HepG2 (cell line): ENCODE measurements around the gene KRT1. TPM values are rescaled to one million over a fixed set of nuclear protein-coding genes. Genes with fewer than 3 reads are reported as not detected.

ENCODE experiments used
- ATAC-seq: fragments of 200-7000 bp; cut with Tn5 transposase; 3 replicates; pipeline ENCODE4 v1.9.1; 2020; ENCODE audit warnings: mild to moderate bottlenecking, moderate library complexity
- BruUV-seq: library from RNA; stranded (reverse); fragments of 400-500 nt; replicated peaks from 2 replicates; lab custom pipeline; 2021; lab: Mats Ljungman, UMichigan
- CTCF ChIA-PET: fragments of 300-600 bp; formaldehyde crosslinking; extraction: SDS; loops from one replicate; lab custom pipeline; 2021; ENCODE audit warnings: low total read pairs, inconsistent platforms, low intra/inter-chr PET ratio; lab: Yijun Ruan, JAX
- POLR2A ChIA-PET: fragments of 350-600 bp; sonication (Branson Sonifier 250); formaldehyde crosslinking; loops from one replicate; lab custom pipeline; 2020; ENCODE audit warnings: antibody characterized with exemption, inconsistent platforms; lab: Yijun Ruan, JAX
- DNase-seq: peaks from one replicate; pipeline ENCODE4 v3.0.0-alpha.2; 2015; ENCODE audit warnings: low spot score
- FAIRE-seq: peaks from 3 replicates; lab custom pipeline; 2011; peaks lifted over from hg19 to GRCh38; lab: Jason Lieb, UNC
- H2AFZ ChIP-seq: one replicate; pipeline ENCODE4 v1.6.1; 2011; ENCODE audit warnings: low read length, inconsistent platforms
- H3K27ac ChIP-seq: fragments of 300-600 bp; 3 replicates; pipeline ENCODE4 v1.8.0; 2011; ENCODE audit warnings: mixed run types, mild to moderate bottlenecking, mixed read lengths, low read length, inconsistent platforms; ENCODE audit not compliant: insufficient read depth; ENCODE audit errors: extremely low read length
- H3K27me3 ChIP-seq, 2 experiments: fragments of 200-600 bp in 1 of 2; 2 replicates in 1 of 2; 3 replicates in 1 of 2; pipeline versions ENCODE4 v1.6.0 to v1.8.0; 2011; ENCODE audit warnings: low read length in 2 of 2, mild to moderate bottlenecking in 2 of 2, moderate library complexity in 2 of 2, inconsistent platforms in 1 of 2; ENCODE audit not compliant: insufficient read depth in 2 of 2, control insufficient read depth in 1 of 2
- H3K36me3 ChIP-seq, 2 experiments: fragments of 200-600 bp in 1 of 2; replicated peaks in 1 of 2; 2 replicates in 1 of 2; 3 replicates in 1 of 2; pipeline versions ENCODE4 v1.5.1 to v1.8.0; 2011; ENCODE audit warnings: low read length in 2 of 2, inconsistent platforms in 1 of 2; ENCODE audit not compliant: insufficient read depth in 2 of 2, control insufficient read depth in 1 of 2
- H3K4me1 ChIP-seq: 2 replicates; pipeline ENCODE4 v1.5.1; 2012; ENCODE audit warnings: low read length, inconsistent platforms; ENCODE audit not compliant: insufficient read depth
- H3K4me2 ChIP-seq: 2 replicates; pipeline ENCODE4 v1.6.0; 2011; ENCODE audit warnings: low read depth, low read length, inconsistent platforms
- H3K4me3 ChIP-seq, 3 experiments: fragments of 200-600 bp in 1 of 3; sonication (generic), shearing (Covaris generic) in 1 of 3; replicated peaks in 1 of 3; 2 replicates each; pipeline ENCODE4 v1.5.1; 2011 to 2016; ENCODE audit warnings: low read length in 3 of 3, inconsistent platforms in 2 of 3, low read depth in 2 of 3, mild to moderate bottlenecking in 2 of 3, control low read depth in 1 of 3, mixed read lengths in 1 of 3; ENCODE audit not compliant: insufficient read depth in 1 of 3
- H3K79me2 ChIP-seq: one replicate; pipeline ENCODE4 v1.6.1; 2011; ENCODE audit warnings: low read length, inconsistent platforms; ENCODE audit not compliant: insufficient read depth
- H3K9ac ChIP-seq: 2 replicates; pipeline ENCODE4 v1.6.0; 2011; ENCODE audit warnings: mild to moderate bottlenecking, low read depth, low read length, inconsistent platforms; ENCODE audit not compliant: insufficient read depth
- H3K9me3 ChIP-seq: 2 replicates; pipeline ENCODE4 v1.5.1; 2012; ENCODE audit warnings: mild to moderate bottlenecking, low read length
- H4K20me1 ChIP-seq: 2 replicates; pipeline ENCODE4 v1.6.0; 2011; ENCODE audit warnings: inconsistent platforms, mild to moderate bottlenecking, low read length, moderate library complexity; ENCODE audit not compliant: insufficient read depth
- CEBPB ChIP-seq: IDR thresholded peaks from 2 replicates; pipeline ENCODE4 v1.6.1; 2011; ENCODE audit warnings: low read depth, low read length, improper control_type of control experiment, borderline replicate concordance
- GLI4 ChIP-seq: sonication (generic); formaldehyde crosslinking; IDR thresholded peaks from 2 replicates; pipeline ENCODE4 v1.5.1; 2020; ENCODE audit warnings: missing genetic modification reagents, mild to moderate bottlenecking, moderate library complexity, borderline replicate concordance
- HNRNPUL1 ChIP-seq: fragments of 200-400 bp; formaldehyde crosslinking; IDR thresholded peaks from 2 replicates; pipeline ENCODE4 v1.6.1; 2017; ENCODE audit warnings: low read depth, mild to moderate bottlenecking, low read length, moderate library complexity
- SKI ChIP-seq: fragments of 450-650 bp; IDR thresholded peaks from one replicate; pipeline ENCODE4 v1.6.1; 2018; ENCODE audit warnings: mild to moderate bottlenecking; ENCODE audit not compliant: partially characterized antibody
- TOE1 ChIP-seq: sonication (generic); formaldehyde crosslinking; IDR thresholded peaks from 2 replicates; pipeline ENCODE4 v1.4.0; 2020; ENCODE audit warnings: mild to moderate bottlenecking, missing genetic modification reagents
- ZNF496 ChIP-seq: sonication (generic); formaldehyde crosslinking; IDR thresholded peaks from 2 replicates; pipeline ENCODE4 v1.8.1; 2023; ENCODE audit warnings: mild to moderate bottlenecking, moderate library complexity, missing genetic modification reagents; ENCODE audit not compliant: insufficient replicate concordance
- ZNF616 ChIP-seq: sonication (generic); formaldehyde crosslinking; IDR thresholded peaks from 2 replicates; pipeline ENCODE4 v1.5.0; 2020; ENCODE audit warnings: low read depth, mild to moderate bottlenecking, missing genetic modification reagents
- ZNF75D ChIP-seq: sonication (generic); formaldehyde crosslinking; IDR thresholded peaks from 2 replicates; pipeline ENCODE4 v1.8.1; 2023; ENCODE audit warnings: missing genetic modification reagents, mild to moderate bottlenecking, borderline replicate concordance
- WGBS: methylation state at CpG from one replicate; pipeline ENCODE4 v1.1.6; 2017; ENCODE audit warnings: low lambda C conversion rate; 5-methylcytosine and 5-hydroxymethylcytosine counted together
- in situ Hi-C: cut with HindIII; loops from 2 replicates; pipeline ENCODE4 v1.10.0; 2017; ENCODE audit warnings: low pct_unique_long_range_greater_than_20kb; ENCODE audit not compliant: extremely low pct_ligation_motif_present
- intact Hi-C: fragments of 100-400 bp; cut with micrococcal nuclease; formaldehyde crosslinking; loops from one replicate; pipeline ENCODE4 v1.10.0; 2022; ENCODE audit not compliant: unreplicated experiment
- polyA plus RNA-seq, 8 experiments: library from polyadenylated mRNA; depleted of rRNA in 3 of 8; stranded (reverse) in 7 of 8; unstranded in 1 of 8; fragments of >200 nt; fragmentation: Illumina TruSeq in 4 of 8; extraction: Trizol in 4 of 8; gene quantifications; 2 replicates each; pipeline versions ENCODE4 v1.2.1 to v1.2.3, GENCODE V29; 2011 to 2016; ENCODE audit warnings: low read depth in 4 of 8, missing spikeins in 1 of 8, mixed read lengths in 1 of 8; ENCODE audit not compliant: insufficient read depth in 1 of 8
- total RNA-seq, 5 experiments: library from RNA; depleted of rRNA; stranded (reverse); fragments of >200 nt; fragmentation: Illumina TruSeq; extraction: Trizol; gene quantifications; 2 replicates each; pipeline ENCODE4 v1.2.3, GENCODE V29; 2016; ENCODE audit warnings: low read depth in 1 of 5
- TF ChIP-seq, protein P1 (sequence below): IDR thresholded peaks from 2 replicates; pipeline ENCODE4 v1.6.1; 2016; ENCODE audit warnings: missing compliant biosample characterization, missing genetic modification reagents, borderline replicate concordance

Gene KRT1
- total and polyA plus RNA-seq, 2 of the 13 experiments (the other 11 are each of a cell fraction or from before 2014, with no cell fraction given), result not detected

DNA sequence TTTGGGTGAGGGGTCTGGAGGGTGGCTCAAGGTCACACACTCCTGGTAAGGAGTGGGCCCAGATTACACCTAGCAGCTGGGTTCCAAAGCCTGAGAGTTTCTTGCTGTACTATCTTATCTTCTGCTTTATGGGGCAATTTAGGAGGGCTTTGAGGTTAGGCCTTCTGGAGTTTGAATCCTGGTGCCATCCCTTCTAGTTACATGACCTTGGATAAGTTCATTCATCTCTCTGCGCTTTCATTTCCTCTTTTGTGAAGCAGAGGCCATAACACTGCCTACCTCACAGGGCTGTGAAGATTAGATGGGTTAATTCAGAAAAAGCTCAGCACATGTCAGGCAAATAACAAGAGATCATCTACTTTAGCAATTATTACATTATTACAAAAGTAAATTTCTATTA lies 30.5 kb upstream of the KRT1 start (continued):
- TF ChIP-seq, protein P1, sequence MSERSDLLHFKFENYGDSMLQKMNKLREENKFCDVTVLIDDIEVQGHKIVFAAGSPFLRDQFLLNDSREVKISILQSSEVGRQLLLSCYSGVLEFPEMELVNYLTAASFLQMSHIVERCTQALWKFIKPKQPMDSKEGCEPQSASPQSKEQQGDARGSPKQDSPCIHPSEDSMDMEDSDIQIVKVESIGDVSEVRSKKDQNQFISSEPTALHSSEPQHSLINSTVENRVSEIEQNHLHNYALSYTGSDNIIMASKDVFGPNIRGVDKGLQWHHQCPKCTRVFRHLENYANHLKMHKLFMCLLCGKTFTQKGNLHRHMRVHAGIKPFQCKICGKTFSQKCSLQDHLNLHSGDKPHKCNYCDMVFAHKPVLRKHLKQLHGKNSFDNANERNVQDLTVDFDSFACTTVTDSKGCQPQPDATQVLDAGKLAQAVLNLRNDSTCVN (CRISPR knock-in tag), result no peak
- TF ChIP-seq ZNF496 (CRISPR knock-in tag) (no peak), TOE1 (CRISPR knock-in tag) (no peak), SKI (no peak), ZNF616 (CRISPR knock-in tag) (no peak), HNRNPUL1 (no peak)

DNA sequence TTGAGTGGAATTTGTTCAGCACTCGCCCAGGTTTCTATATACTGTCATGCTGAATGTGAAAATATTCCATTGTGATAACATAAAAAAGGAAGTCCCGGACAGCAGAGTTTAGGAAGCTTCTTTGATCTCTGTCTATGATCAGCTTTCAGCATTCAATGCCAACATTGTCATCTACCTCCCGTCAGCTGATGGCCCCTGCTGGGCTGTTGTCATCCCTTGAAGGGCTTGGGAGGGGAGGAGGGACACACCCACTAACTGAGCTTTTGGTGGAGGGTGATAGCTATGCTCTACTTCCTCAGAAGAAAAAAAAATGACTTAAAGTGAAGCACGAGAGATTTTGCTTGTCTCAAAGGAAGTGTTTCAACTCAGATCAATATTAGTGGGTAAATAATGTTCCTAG lies 27.8 kb upstream of the KRT1 start:
- no peak for TF ChIP-seq GLI4 (CRISPR knock-in tag)
- TF ChIP-seq CEBPB, result no peak
- no peak for TF ChIP-seq ZNF75D (CRISPR knock-in tag)
- ATAC-seq (no peak), FAIRE-seq (no peak), DNase-seq (no peak)
- intact Hi-C loops (no loop called here), in situ Hi-C loops (no loop called here)
- Histone ChIP-seq H3K27ac (no peak overlapping the region), H2AFZ (no peak overlapping the region), H4K20me1 (no peaks in the 10 kb centered on the region), H3K9me3 (no peaks in the 10 kb centered on the region), H3K4me1 (no peaks in the 10 kb centered on the region), H3K4me3 (no peak overlapping the region), H3K36me3 (no peaks in the 10 kb centered on the region), H3K27me3 (peaks cover 0 to 10% of the 10 kb centered on the region in 2 experiments; a peak in 3 of 5 replicates), H3K4me2 (no peak overlapping the region), H3K79me2 (no peaks in the 10 kb centered on the region), H3K9ac (no peak overlapping the region)
- no TSS peak for BruUV-seq
- POLR2A ChIA-PET, result no interaction called here
- CTCF ChIA-PET, result no interaction called here
- 4% methylated on average over 4 of the region's 4 CpGs for WGBS
